Activated CD4-positive, alpha-beta T cell treated with anti-CD3 and anti-CD28 coated beads for 36 hours (primary cell): Measurements from ENCODE around the gene SELENOT. TPM values are rescaled to one million over a fixed set of nuclear protein-coding genes. Genes with fewer than 3 reads are reported as not detected.

Experiments
- ATAC-seq: fragments of 200-7000 bp; cut with Tn5 transposase; one replicate; pipeline ENCODE4 v1.10.0; 2021; ENCODE audit warnings: mild to moderate bottlenecking, moderate library complexity
- CTCF ChIA-PET: fragments of 350-600 bp; sonication (Branson Sonifier 250); formaldehyde crosslinking; loops from one replicate; lab custom pipeline; 2021; ENCODE audit warnings: antibody characterized with exemption; lab: Charles Lee
- POLR2A ChIA-PET: fragments of 350-600 bp; sonication (Branson Sonifier 250); formaldehyde crosslinking; loops from one replicate; lab custom pipeline; 2021; ENCODE audit warnings: antibody characterized with exemption, inconsistent platforms; lab: Charles Lee
- DNase-seq: peaks from one replicate; pipeline ENCODE4 v3.0.0-alpha.2; 2020
- H3K27ac Mint-ChIP-seq: one replicate; pipeline ENCODE4 v1.8.0; 2021; ENCODE audit warnings: mixed read lengths
- H3K27me3 Mint-ChIP-seq: one replicate; pipeline ENCODE4 v1.8.0; 2021; ENCODE audit warnings: mixed read lengths
- H3K36me3 Mint-ChIP-seq: one replicate; pipeline ENCODE4 v1.8.0; 2021; ENCODE audit warnings: low read depth, mixed read lengths
- H3K4me1 Mint-ChIP-seq: one replicate; pipeline ENCODE4 v1.8.0; 2021; ENCODE audit warnings: mixed read lengths
- H3K4me3 Mint-ChIP-seq: one replicate; pipeline ENCODE4 v1.8.0; 2021; ENCODE audit warnings: mild to moderate bottlenecking, moderate library complexity, mixed read lengths
- H3K9me3 Mint-ChIP-seq: one replicate; pipeline ENCODE4 v1.8.0; 2021; ENCODE audit warnings: low read depth, mixed read lengths
- intact Hi-C, 2 experiments: fragments of 100-400 bp; cut with DNase I in 1 of 2; cut with micrococcal nuclease in 1 of 2; formaldehyde crosslinking; loops; one replicate each; pipeline versions ENCODE4 v1.14.2 to v1.15.1; 2022 to 2024; cut with DNase I, micrococcal nuclease
- total RNA-seq, 2 experiments: library from RNA; stranded (reverse); gene quantifications; one replicate each; pipeline ENCODE4 v1.2.3, GENCODE V29; 2021

Gene SELENOT
- total RNA-seq, result 100 to 1,000 TPM in 1 of 2 experiments, 10 to 100 TPM in 1; 88.6 to 134 TPM

- Mint-ChIP-seq H3K4me1 (peaks cover 68% of the 10 kb centered on the region), H3K27ac (peak within 1 kb of the TSS; percentile 98), H3K27me3 (no peaks in the 10 kb centered on the region), H3K9me3 (no peaks in the 10 kb centered on the region), H3K4me3 (peak within 1 kb of the TSS; percentile 97), H3K36me3 (peaks cover 50% of the 10 kb centered on the region)
- DNase-seq (peak; percentile 96), ATAC-seq (peak; percentile 91)
- ChIA-PET CTCF (interaction anchor here (0.5 to 1.6 kb wide), 8 partner anchors 11 to 135 kb away, joined by 3 to 6 read pairs (median 4); partner anchors contain the start of genes EIF2A and SERP1), POLR2A (interaction anchor here (0.6 to 1.3 kb wide), 10 partner anchors 10 to 194 kb away, joined by 3 to 14 read pairs (median 4); partner anchors contain the start of genes EIF2A, ERICH6 and SERP1)
- intact Hi-C loops, result loop anchor here (1.0 to 10.0 kb wide), 12 partner anchors 20 to 601 kb away; partner anchors contain the start of genes EIF2A (in 2 of the 2), ERICH6 (in 2 of the 2), SERP1 (in 2 of the 2) and GPR171 (in 1 of the 2)
Observed at GRCh38 chr3:150603153-150603979, at the start of gene SELENOT. SELENOT (plus strand) TSS chr3:150603321; CDS start chr3:150603363, 42 bp downstream.

- H3K9me3 Mint-ChIP-seq, result no peaks in the 10 kb centered on the region
- CTCF ChIA-PET, result interaction anchor here (0.7 to 0.8 kb wide), 2 partner anchors 28 to 86 kb away, joined by 3 to 4 read pairs; no protein-coding TSS in a partner anchor
- no peak overlapping the region for H3K4me3 Mint-ChIP-seq
- ATAC-seq, result peak; percentile 30
- H3K27ac Mint-ChIP-seq, result no peak overlapping the region
- intact Hi-C loops, result no loop called here
- no peaks in the 10 kb centered on the region for H3K27me3 Mint-ChIP-seq
- DNase-seq, result no peak
- H3K36me3 Mint-ChIP-seq, result peaks cover 54% of the 10 kb centered on the region
- POLR2A ChIA-PET, result no interaction called here
- peaks cover 27% of the 10 kb centered on the region for H3K4me1 Mint-ChIP-seq
Observed at GRCh38 chr3:150555859-150556436, 47.2 kb upstream of the SELENOT start.

GRCh38 chr3:150556792-150557191 lies 46.3 kb upstream of the SELENOT start:
- POLR2A ChIA-PET, result interaction anchor here (0.7 kb wide), 1 partner anchor 291 kb away, joined by 3 read pairs; no protein-coding TSS in a partner anchor
- intact Hi-C loops, result no loop called here

GRCh38 chr3:150557725-150558124 lies 45.4 kb upstream of the SELENOT start:
- ChIA-PET POLR2A (no interaction called here), CTCF (interaction anchor here (1.4 kb wide), 1 partner anchor 14 kb away, joined by 3 read pairs; no protein-coding TSS in a partner anchor)
- DNase-seq, result no peak
- Mint-ChIP-seq H3K9me3 (no peaks in the 10 kb centered on the region), H3K4me1 (peaks cover 25% of the 10 kb centered on the region), H3K4me3 (no peak overlapping the region), H3K27ac (peak overlapping the region; percentile 51), H3K36me3 (peaks cover 55% of the 10 kb centered on the region), H3K27me3 (no peaks in the 10 kb centered on the region)
- intact Hi-C loops, result no loop called here
- ATAC-seq, result no peak

More at GRCh38 chr3:150556792-150557191, 46.3 kb upstream of the SELENOT start:
- CTCF ChIA-PET, result interaction anchor here (0.6 to 1.4 kb wide), 6 partner anchors 9 to 281 kb away, joined by 3 to 4 read pairs (median 3); no protein-coding TSS in a partner anchor
- no peak for DNase-seq
- peaks cover 55% of the 10 kb centered on the region for H3K36me3 Mint-ChIP-seq
- no peaks in the 10 kb centered on the region for H3K27me3 Mint-ChIP-seq
- no peak overlapping the region for H3K4me3 Mint-ChIP-seq
- H3K4me1 Mint-ChIP-seq, result peaks cover 25% of the 10 kb centered on the region
- H3K27ac Mint-ChIP-seq, result no peak overlapping the region
- ATAC-seq, result no peak
- no peaks in the 10 kb centered on the region for H3K9me3 Mint-ChIP-seq

GRCh38 chr3:150564243-150564642 lies 38.9 kb upstream of the SELENOT start:
- intact Hi-C loops, result no loop called here
- H3K4me3 Mint-ChIP-seq, result no peak overlapping the region

GRCh38 chr3:150567328-150567727 lies 35.8 kb upstream of the SELENOT start:
- no peaks in the 10 kb centered on the region for H3K27me3 Mint-ChIP-seq
- H3K4me3 Mint-ChIP-seq, result no peak overlapping the region
- no peak for DNase-seq
- peaks cover 39% of the 10 kb centered on the region for H3K36me3 Mint-ChIP-seq
- intact Hi-C loops, result no loop called here
- ChIA-PET CTCF (interaction anchor here (1.1 kb wide), 1 partner anchor 11 kb away, joined by 4 read pairs; no protein-coding TSS in a partner anchor), POLR2A (no interaction called here)
- no peaks in the 10 kb centered on the region for H3K4me1 Mint-ChIP-seq
- no peak for ATAC-seq
- H3K9me3 Mint-ChIP-seq, result no peaks in the 10 kb centered on the region
- no peak overlapping the region for H3K27ac Mint-ChIP-seq

More at GRCh38 chr3:150564243-150564642, 38.9 kb upstream of the SELENOT start:
- peaks cover 35% of the 10 kb centered on the region for H3K36me3 Mint-ChIP-seq
- no peaks in the 10 kb centered on the region for H3K27me3 Mint-ChIP-seq
- DNase-seq (no peak), ATAC-seq (no peak)
- no peak overlapping the region for H3K27ac Mint-ChIP-seq
- ChIA-PET CTCF (interaction anchor here (0.7 kb wide), 1 partner anchor 81 kb away, joined by 3 read pairs; no protein-coding TSS in a partner anchor), POLR2A (interaction anchor here (0.6 kb wide), 1 partner anchor 11 kb away, joined by 4 read pairs; no protein-coding TSS in a partner anchor)
- H3K9me3 Mint-ChIP-seq, result no peaks in the 10 kb centered on the region
- peaks cover 2% of the 10 kb centered on the region for H3K4me1 Mint-ChIP-seq

- CTCF ChIA-PET, result interaction anchor here (1.7 kb wide), 1 partner anchor 50 kb away, joined by 3 read pairs; no protein-coding TSS in a partner anchor
Observed at GRCh38 chr3:150577855-150578254, 25.3 kb upstream of the SELENOT start.

GRCh38 chr3:150581174-150581573 lies 21.9 kb upstream of the SELENOT start:
- POLR2A ChIA-PET, result no interaction called here
- Mint-ChIP-seq H3K27me3 (no peaks in the 10 kb centered on the region), H3K4me3 (no peak overlapping the region), H3K27ac (no peak overlapping the region), H3K36me3 (peaks cover 44% of the 10 kb centered on the region), H3K4me1 (peaks cover 11% of the 10 kb centered on the region), H3K9me3 (no peaks in the 10 kb centered on the region)
- CTCF ChIA-PET, result interaction anchor here (0.7 kb wide), 1 partner anchor 12 kb away, joined by 3 read pairs; no protein-coding TSS in a partner anchor
- no peak for DNase-seq
- intact Hi-C loops, result loop anchor here in 1 of 2 experiments (5.0 kb wide), 1 partner anchor 34 kb away; the partner anchor contains the start of genes EIF2A and SERP1
- ATAC-seq, result no peak

More at GRCh38 chr3:150577855-150578254, 25.3 kb upstream of the SELENOT start:
- intact Hi-C loops, result no loop called here
- ATAC-seq (no peak), DNase-seq (no peak)
- Mint-ChIP-seq H3K4me1 (peaks cover 16% of the 10 kb centered on the region), H3K9me3 (no peaks in the 10 kb centered on the region), H3K27ac (no peak overlapping the region), H3K27me3 (no peaks in the 10 kb centered on the region), H3K36me3 (peaks cover 45% of the 10 kb centered on the region), H3K4me3 (no peak overlapping the region)
- POLR2A ChIA-PET, result no interaction called here

- CTCF ChIA-PET, result interaction anchor here (0.6 to 1.6 kb wide), 4 partner anchors 12 to 342 kb away, joined by 3 to 6 read pairs (median 4); partner anchors contain the start of gene ERICH6
- peak; percentile 23 for ATAC-seq
- H3K4me3 Mint-ChIP-seq, result no peak overlapping the region
- DNase-seq, result no peak
- intact Hi-C loops, result loop anchor here (1.0 to 5.0 kb wide), 2 partner anchors 21 to 35 kb away; partner anchors contain the start of genes EIF2A (in 1 of the 2), SELENOT (in 1 of the 2) and SERP1 (in 1 of the 2)
- H3K27me3 Mint-ChIP-seq, result no peaks in the 10 kb centered on the region
- peaks cover 38% of the 10 kb centered on the region for H3K36me3 Mint-ChIP-seq
- H3K9me3 Mint-ChIP-seq, result no peaks in the 10 kb centered on the region
- peaks cover 11% of the 10 kb centered on the region for H3K4me1 Mint-ChIP-seq
- H3K27ac Mint-ChIP-seq, result peak overlapping the region; percentile 76
- POLR2A ChIA-PET, result no interaction called here
Observed at GRCh38 chr3:150582620-150583019, 20.5 kb upstream of the SELENOT start.

GRCh38 chr3:150583028-150583427 lies 20.1 kb upstream of the SELENOT start:
- Mint-ChIP-seq H3K9me3 (no peaks in the 10 kb centered on the region), H3K4me3 (no peak overlapping the region), H3K27ac (peak overlapping the region; percentile 51), H3K36me3 (peaks cover 34% of the 10 kb centered on the region), H3K4me1 (peaks cover 11% of the 10 kb centered on the region), H3K27me3 (no peaks in the 10 kb centered on the region)
- intact Hi-C loops, result loop anchor here (1.0 to 5.0 kb wide), 2 partner anchors 20 to 36 kb away; partner anchors contain the start of genes EIF2A (in 1 of the 2), SELENOT (in 1 of the 2) and SERP1 (in 1 of the 2)
- POLR2A ChIA-PET, result no interaction called here
- ATAC-seq (peak; percentile 80), DNase-seq (no peak)
- CTCF ChIA-PET, result interaction anchor here (0.6 to 1.6 kb wide), 7 partner anchors 10 to 341 kb away, joined by 3 to 9 read pairs (median 4); partner anchors contain the start of gene ERICH6
